K562 (cell line): ENCODE measurements around the gene DPEP1. TPM values are rescaled to one million over a fixed set of nuclear protein-coding genes. Genes with fewer than 3 reads are reported as not detected.
A peak's percentile ranks its signal among the peaks of the same experiment; 100 is the strongest.

ENCODE experiments used
- ATAC-seq: fragments of 200-7000 bp; cut with Tn5 transposase; 3 replicates; pipeline ENCODE4 v1.9.1; 2020; ENCODE audit warnings: moderate library complexity
- BruUV-seq: library from RNA; stranded (reverse); fragments of 400-500 nt; replicated peaks from 2 replicates; lab custom pipeline; 2021; lab: Mats Ljungman, UMichigan
- CTCF ChIA-PET: fragments of 300-600 bp; formaldehyde crosslinking; extraction: SDS; loops from one replicate; lab custom pipeline; 2021; ENCODE audit warnings: low intra/inter-chr PET ratio; lab: Yijun Ruan, JAX
- POLR2A ChIA-PET: fragments of 300-600, 350-650 bp; sonication (Branson Sonifier 250); formaldehyde crosslinking; extraction: SDS; loops from one replicate; lab custom pipeline; 2021; ENCODE audit warnings: antibody characterized with exemption, inconsistent platforms; lab: Yijun Ruan, JAX
- DNase-seq, 4 experiments: peaks; one replicate each; pipeline versions ENCODE4 v3.0.0 to v3.0.0-alpha.2; 2011 to 2018; ENCODE audit warnings: low spot score in 3 of 4, mixed read lengths in 3 of 4; ENCODE audit errors: extremely low read depth in 1 of 4
- FAIRE-seq: peaks from 2 replicates; lab custom pipeline; 2011; peaks lifted over from hg19 to GRCh38; lab: Jason Lieb, UNC
- H2AFZ ChIP-seq: 2 replicates; pipeline ENCODE4 v1.6.0; 2011; ENCODE audit warnings: low read depth, low read length, control low read depth, inconsistent platforms
- H3K27ac ChIP-seq: fragments of 200-600 bp; 3 replicates; pipeline ENCODE4 v1.8.0; 2011; ENCODE audit warnings: low read depth, mild to moderate bottlenecking, control low read depth, inconsistent platforms, low read length, moderate library complexity, mixed read lengths; ENCODE audit errors: extremely low read depth
- H3K27me3 ChIP-seq, 2 experiments: fragments of 300-600 bp in 1 of 2; 2 replicates in 1 of 2; 3 replicates in 1 of 2; pipeline versions ENCODE4 v1.6.0 to v1.8.0; 2011; ENCODE audit warnings: inconsistent platforms in 2 of 2, low read length in 2 of 2, mild to moderate bottlenecking in 1 of 2, mixed read lengths in 1 of 2, moderate library complexity in 1 of 2; ENCODE audit not compliant: control insufficient read depth in 2 of 2, insufficient read depth in 2 of 2
- H3K36me3 ChIP-seq: fragments of 300-600 bp; 3 replicates; pipeline ENCODE4 v1.8.0; 2011; ENCODE audit warnings: mild to moderate bottlenecking, low read length, inconsistent platforms; ENCODE audit not compliant: control insufficient read depth, insufficient read depth
- H3K4me1 ChIP-seq, 2 experiments: fragments of 200-600 bp in 1 of 2; replicated peaks in 1 of 2; 2 replicates in 1 of 2; 3 replicates in 1 of 2; pipeline versions ENCODE4 v1.5.1 to v1.8.0; 2011; ENCODE audit warnings: inconsistent platforms in 2 of 2, low read length in 2 of 2, mild to moderate bottlenecking in 1 of 2, mixed read lengths in 1 of 2, moderate library complexity in 1 of 2; ENCODE audit not compliant: control insufficient read depth in 2 of 2, insufficient read depth in 2 of 2
- H3K4me2 ChIP-seq: 2 replicates; pipeline ENCODE4 v1.6.1; 2011; ENCODE audit warnings: low read length, control low read depth, inconsistent platforms, mixed read lengths; ENCODE audit not compliant: insufficient read depth
- H3K4me3 ChIP-seq: fragments of 200-600 bp; sonication (generic), shearing (Covaris generic); 2 replicates; pipeline ENCODE4 v1.5.1; 2016; ENCODE audit warnings: control low read depth, inconsistent platforms
- H3K79me2 ChIP-seq: fragments of 200-600 bp; 3 replicates; pipeline ENCODE4 v1.8.0; 2011; ENCODE audit warnings: low read length, inconsistent platforms; ENCODE audit not compliant: control insufficient read depth, insufficient read depth
- H3K9ac ChIP-seq, 2 experiments: 2 replicates each; pipeline versions ENCODE4 v1.6.0 to v1.6.1; 2011; ENCODE audit warnings: low read depth in 2 of 2, low read length in 2 of 2, control low read depth in 1 of 2, inconsistent platforms in 1 of 2, mild to moderate bottlenecking in 1 of 2, mixed read lengths in 1 of 2; ENCODE audit not compliant: insufficient read depth in 1 of 2
- H3K9me1 ChIP-seq: one replicate; pipeline ENCODE4 v1.6.0; 2011; ENCODE audit warnings: inconsistent platforms, mild to moderate bottlenecking, low read length, moderate library complexity; ENCODE audit not compliant: control insufficient read depth, insufficient read depth
- H3K9me3 ChIP-seq: replicated peaks from 2 replicates; pipeline ENCODE4 v1.5.1; 2011; ENCODE audit warnings: low read depth, low read length, inconsistent platforms; ENCODE audit not compliant: control insufficient read depth, insufficient read depth
- H4K20me1 ChIP-seq: replicated peaks from 2 replicates; pipeline ENCODE4 v1.6.1; 2011; ENCODE audit warnings: low read length, inconsistent platforms, mixed read lengths; ENCODE audit not compliant: control insufficient read depth, insufficient read depth
- CSDE1 ChIP-seq, 2 experiments: fragments of 450-650 bp; IDR thresholded peaks; 2 replicates each; pipeline ENCODE4 v1.6.1; 2016; ENCODE audit warnings: mild to moderate bottlenecking in 1 of 2
- CTCFL ChIP-seq: IDR thresholded peaks from 2 replicates; pipeline ENCODE4 v1.6.1; 2011; ENCODE audit warnings: borderline replicate concordance, low read depth, mild to moderate bottlenecking, moderate library complexity, low read length; ENCODE audit not compliant: insufficient read depth, poor library complexity, severe bottlenecking
- FOXA3 ChIP-seq, 2 experiments: fragments of 450-650 bp in 1 of 2; sonication (generic) in 1 of 2; formaldehyde crosslinking; IDR thresholded peaks in 1 of 2; conservative IDR thresholded peaks in 1 of 2; 2 replicates each; pipeline versions ENCODE4 v1.4.0 to v1.8.0; 2020 to 2022; ENCODE audit warnings: mild to moderate bottlenecking in 2 of 2, missing genetic modification reagents in 1 of 2
- KAT7 ChIP-seq: sonication (generic); formaldehyde crosslinking; IDR thresholded peaks from 2 replicates; pipeline ENCODE4 v1.8.0; 2022; ENCODE audit warnings: missing genetic modification reagents, mild to moderate bottlenecking, borderline replicate concordance
- NR3C1 ChIP-seq: sonication (generic); formaldehyde crosslinking; IDR thresholded peaks from 2 replicates; pipeline ENCODE4 v1.8.1; 2022; ENCODE audit warnings: missing genetic modification reagents
- NRF1 ChIP-seq, 2 experiments: fragments of 450-650 bp; IDR thresholded peaks in 1 of 2; conservative IDR thresholded peaks in 1 of 2; 2 replicates each; pipeline ENCODE4 v1.6.1; 2014; ENCODE audit warnings: mild to moderate bottlenecking in 2 of 2
- PHF8 ChIP-seq: fragments of 200-600 bp; sonication (generic); IDR thresholded peaks from 2 replicates; pipeline ENCODE4 v1.6.1; 2012; ENCODE audit warnings: mixed run types, mild to moderate bottlenecking, inconsistent platforms, low read length, moderate library complexity, borderline replicate concordance
- POLR2A ChIP-seq: fragments of 450-650 bp; conservative IDR thresholded peaks from 2 replicates; pipeline ENCODE4 v1.6.1; 2016
- RBFOX2 ChIP-seq: fragments of 200-400 bp; formaldehyde crosslinking; IDR thresholded peaks from 2 replicates; pipeline ENCODE4 v1.6.1; 2017; ENCODE audit warnings: low read depth, mild to moderate bottlenecking, low read length, moderate library complexity
- RBM39 ChIP-seq: fragments of 200-400 bp; formaldehyde crosslinking; optimal IDR thresholded peaks from 2 replicates; pipeline ENCODE3; 2018; ENCODE audit warnings: low read depth, low read length
- SMARCC2 ChIP-seq: fragments of 450-650 bp; IDR thresholded peaks from 2 replicates; pipeline ENCODE4 v1.6.1; 2017; ENCODE audit warnings: antibody characterized with exemption, moderate library complexity, mild to moderate bottlenecking, low read depth
- ZNF696 ChIP-seq: fragments of 250-450 bp; sonication (Bioruptor Pico); conservative IDR thresholded peaks from 2 replicates; pipeline ENCODE4 v1.4.0; 2020; ENCODE audit warnings: mild to moderate bottlenecking, moderate library complexity
- WGBS: fragments of 100-300 bp; shearing (Covaris generic); methylation state at CpG from one replicate; pipeline ENCODE4 v1.1.6; 2016; ENCODE audit warnings: low coverage, mixed read lengths; ENCODE audit not compliant: insufficient coverage; ENCODE audit errors: missing lambda C conversion rate; 5-methylcytosine and 5-hydroxymethylcytosine counted together
- in situ Hi-C: fragments of 300-500 bp; cut with MboI; formaldehyde crosslinking; loops from 4 replicates; pipeline ENCODE4 v1.15.0; 2018; ENCODE audit warnings: inconsistent platforms, mixed read lengths
- intact Hi-C: fragments of 100-400 bp; cut with micrococcal nuclease; formaldehyde crosslinking; loops from 2 replicates; pipeline ENCODE4 v1.14.2; 2022
- polyA plus RNA-seq, 8 experiments: library from polyadenylated mRNA; depleted of rRNA in 4 of 8; stranded (reverse) in 5 of 8; unstranded in 3 of 8; fragments of >200 nt; fragmentation: Nextera tagmentation in 2 of 8; fragmentation: Illumina TruSeq in 1 of 8; extraction: Ambion mirVana in 2 of 8; extraction: Trizol in 1 of 8; gene quantifications; 2 replicates each; pipeline versions ENCODE4 v1.2.1 to v1.2.3, GENCODE V29; 2011 to 2014; ENCODE audit warnings: inconsistent platforms in 1 of 8, missing spikeins in 1 of 8
- total RNA-seq, 7 experiments: library from RNA; depleted of rRNA in 6 of 7; stranded (reverse); fragments of >200 nt in 6 of 7; fragmentation: Illumina TruSeq in 2 of 7; extraction: Trizol in 2 of 7; gene quantifications; 2 replicates each; pipeline versions ENCODE4 v1.2.1 to v1.2.3, GENCODE V29; 2011 to 2021; ENCODE audit warnings: low replicate concordance in 1 of 7
- TF ChIP-seq, protein P1 (sequence below): fragments of 450-650 bp; IDR thresholded peaks from 2 replicates; pipeline ENCODE4 v1.6.1; 2016; ENCODE audit warnings: missing biosample characterization, missing genetic modification characterization
- TF ChIP-seq, protein P2 (sequence below), 2 experiments: fragments of 450-650 bp in 1 of 2; sonication (generic) in 1 of 2; formaldehyde crosslinking; conservative IDR thresholded peaks; 2 replicates each; pipeline versions ENCODE4 v1.4.0 to v1.8.1; 2020 to 2022; ENCODE audit warnings: mild to moderate bottlenecking in 1 of 2, missing genetic modification reagents in 1 of 2
- TF ChIP-seq, protein P3 (sequence below): sonication (generic); formaldehyde crosslinking; IDR thresholded peaks from 2 replicates; pipeline ENCODE4 v1.5.0; 2020; ENCODE audit warnings: missing genetic modification reagents
- TF ChIP-seq, protein P4 (sequence below): fragments of 450-650 bp; IDR thresholded peaks from 2 replicates; pipeline ENCODE4 v1.6.1; 2018; ENCODE audit warnings: mild to moderate bottlenecking, low read depth; ENCODE audit not compliant: partially characterized antibody

Gene DPEP1
- total and polyA plus RNA-seq, 9 of the 15 experiments (the other 6 are each of a cell fraction or from before 2014, with no cell fraction given): 0.14 to 0.31 (median 0.20) TPM; not detected in 6

DNA sequence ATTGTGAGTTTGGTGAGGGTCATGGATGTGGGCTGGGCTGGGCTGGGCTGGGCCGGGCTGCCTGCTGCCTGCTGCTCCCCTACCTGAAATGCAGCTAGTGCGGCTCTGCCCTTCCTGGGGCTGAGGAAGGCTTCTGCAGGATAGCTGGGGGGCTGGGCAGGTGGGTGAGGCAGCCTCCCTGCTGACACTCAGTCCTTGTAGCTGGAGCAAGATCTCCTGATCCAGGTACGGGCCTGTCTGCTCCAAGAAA, 48.3 kb upstream of the DPEP1 start:
- H3K4me2 ChIP-seq: peak overlapping the region; percentile 99; the same call in 1 of the 2 replicates
- H3K4me3 ChIP-seq: 0 out of 2 replicates have a peak overlapping the region, but pooled peaks have one; percentile 7
- ATAC-seq (peak; percentile 23), FAIRE-seq (no peak), DNase-seq (peak in 1 of 4 experiments; percentile 76)
- H3K9ac ChIP-seq: peak overlapping the region; percentile 17 to 90; a peak in 3 of 4 replicates
- 0% methylated on average over 3 of the region's 3 CpGs for WGBS
- no peak overlapping the region for H2AFZ ChIP-seq
- H3K27ac ChIP-seq: peak overlapping the region; percentile 21; the same call in 1 of the 3 replicates
- H3K9me3 ChIP-seq: 0 out of 2 replicates have a peak, but pooled peaks cover 2% of the 10 kb centered on the region
- H3K4me1 ChIP-seq: peaks cover 39 to 62% of the 10 kb centered on the region in 2 experiments
- in situ Hi-C loops: no loop called here
- H3K9me1 ChIP-seq: peaks cover 6% of the 10 kb centered on the region
- H3K27me3 ChIP-seq: no peaks in the 10 kb centered on the region; a peak in 1 of 5 replicates
- intact Hi-C loops: loop anchor here (10.0 kb wide), 1 partner anchor 760 kb away; the partner anchor contains the start of gene CDT1
- ChIA-PET CTCF (no interaction called here), POLR2A (interaction anchor here (0.6 to 2.7 kb wide), 6 partner anchors 9 to 1925 kb away, joined by 3 to 15 read pairs (median 4); partner anchors contain the start of genes CPNE7 and VPS9D1)
- H3K36me3 ChIP-seq: peaks cover 40% of the 10 kb centered on the region
- H3K79me2 ChIP-seq: peaks cover 44% of the 10 kb centered on the region
- H4K20me1 ChIP-seq: peaks cover 60% of the 10 kb centered on the region
- BruUV-seq: no TSS peak
- TF ChIP-seq CTCFL (no peak), ZNF696 (no peak), RBM39 (peak; percentile 28), NRF1 (conservative IDR thresholded peaks at IDR 0.05 in 1 of 2, IDR thresholded peaks at IDR 0.05 in 1 of 2) (0 out of 4 replicates have a peak, but pooled peaks of 1 of the 2 experiments have one; percentile 28), FOXA3 (CRISPR knock-in tag; conservative IDR thresholded peaks at IDR 0.05 in 1 of 2, IDR thresholded peaks at IDR 0.05 in 1 of 2) (no peak), NR3C1 (CRISPR knock-in tag) (no peak), POLR2A (0 out of 2 replicates have a peak, but pooled peaks have one; percentile 11), KAT7 (CRISPR knock-in tag) (no peak), RBFOX2 (peak; percentile 71), PHF8 (no peak; the same call in 1 of the 2 replicates), CSDE1 (IDR thresholded peaks at IDR 0.05) (no peak), SMARCC2 (no peak)
- TF ChIP-seq, protein P1, sequence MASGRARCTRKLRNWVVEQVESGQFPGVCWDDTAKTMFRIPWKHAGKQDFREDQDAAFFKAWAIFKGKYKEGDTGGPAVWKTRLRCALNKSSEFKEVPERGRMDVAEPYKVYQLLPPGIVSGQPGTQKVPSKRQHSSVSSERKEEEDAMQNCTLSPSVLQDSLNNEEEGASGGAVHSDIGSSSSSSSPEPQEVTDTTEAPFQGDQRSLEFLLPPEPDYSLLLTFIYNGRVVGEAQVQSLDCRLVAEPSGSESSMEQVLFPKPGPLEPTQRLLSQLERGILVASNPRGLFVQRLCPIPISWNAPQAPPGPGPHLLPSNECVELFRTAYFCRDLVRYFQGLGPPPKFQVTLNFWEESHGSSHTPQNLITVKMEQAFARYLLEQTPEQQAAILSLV (tag): no peak
- TF ChIP-seq, protein P2, sequence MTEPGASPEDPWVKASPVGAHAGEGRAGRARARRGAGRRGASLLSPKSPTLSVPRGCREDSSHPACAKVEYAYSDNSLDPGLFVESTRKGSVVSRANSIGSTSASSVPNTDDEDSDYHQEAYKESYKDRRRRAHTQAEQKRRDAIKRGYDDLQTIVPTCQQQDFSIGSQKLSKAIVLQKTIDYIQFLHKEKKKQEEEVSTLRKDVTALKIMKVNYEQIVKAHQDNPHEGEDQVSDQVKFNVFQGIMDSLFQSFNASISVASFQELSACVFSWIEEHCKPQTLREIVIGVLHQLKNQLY (CRISPR knock-in tag; conservative IDR thresholded peaks at IDR 0.05): no peak
- TF ChIP-seq, protein P3, sequence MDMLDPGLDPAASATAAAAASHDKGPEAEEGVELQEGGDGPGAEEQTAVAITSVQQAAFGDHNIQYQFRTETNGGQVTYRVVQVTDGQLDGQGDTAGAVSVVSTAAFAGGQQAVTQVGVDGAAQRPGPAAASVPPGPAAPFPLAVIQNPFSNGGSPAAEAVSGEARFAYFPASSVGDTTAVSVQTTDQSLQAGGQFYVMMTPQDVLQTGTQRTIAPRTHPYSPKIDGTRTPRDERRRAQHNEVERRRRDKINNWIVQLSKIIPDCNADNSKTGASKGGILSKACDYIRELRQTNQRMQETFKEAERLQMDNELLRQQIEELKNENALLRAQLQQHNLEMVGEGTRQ (CRISPR knock-in tag): no peak
- TF ChIP-seq, protein P4, sequence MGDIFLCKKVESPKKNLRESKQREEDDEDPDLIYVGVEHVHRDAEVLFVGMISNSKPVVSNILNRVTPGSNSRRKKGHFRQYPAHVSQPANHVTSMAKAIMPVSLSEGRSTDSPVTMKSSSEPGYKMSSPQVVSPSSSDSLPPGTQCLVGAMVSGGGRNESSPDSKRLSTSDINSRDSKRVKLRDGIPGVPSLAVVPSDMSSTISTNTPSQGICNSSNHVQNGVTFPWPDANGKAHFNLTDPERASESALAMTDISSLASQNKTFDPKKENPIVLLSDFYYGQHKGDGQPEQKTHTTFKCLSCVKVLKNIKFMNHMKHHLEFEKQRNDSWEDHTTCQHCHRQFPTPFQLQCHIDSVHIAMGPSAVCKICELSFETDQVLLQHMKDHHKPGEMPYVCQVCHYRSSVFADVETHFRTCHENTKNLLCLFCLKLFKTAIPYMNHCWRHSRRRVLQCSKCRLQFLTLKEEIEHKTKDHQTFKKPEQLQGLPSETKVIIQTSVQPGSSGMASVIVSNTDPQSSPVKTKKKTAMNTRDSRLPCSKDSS: no peak
